H1 (cell line): ENCODE measurements around the gene DDX42. TPM values are rescaled to one million over a fixed set of nuclear protein-coding genes. Genes with fewer than 3 reads are reported as not detected.

Experiments
- CTCF ChIA-PET: fragments of 300-600 bp; sonication (Branson Sonifier 250); formaldehyde crosslinking; loops from one replicate; lab custom pipeline; 2021; ENCODE audit not compliant: partially characterized antibody; lab: Charles Lee
- POLR2A ChIA-PET: fragments of 300-600 bp; sonication (Branson Sonifier 250); formaldehyde crosslinking; loops from one replicate; lab custom pipeline; 2021; ENCODE audit warnings: inconsistent platforms; ENCODE audit not compliant: partially characterized antibody; lab: Charles Lee
- DNase-seq, 2 experiments: peaks; one replicate each; pipeline versions ENCODE4 v3.0.0 to v3.0.0-alpha.2; 2010 to 2022; ENCODE audit warnings: low spot score in 2 of 2, low read depth in 1 of 2, mixed read lengths in 1 of 2
- FAIRE-seq: peaks from 2 replicates; lab custom pipeline; 2011; peaks lifted over from hg19 to GRCh38; lab: Jason Lieb, UNC
- H2AFZ ChIP-seq: 2 replicates; pipeline ENCODE4 v1.8.1; 2012; ENCODE audit warnings: low read length, inconsistent platforms
- H2AK5ac ChIP-seq: 2 replicates; pipeline ENCODE4 v1.6.1; 2013; ENCODE audit warnings: low read depth, low read length
- H2BK120ac ChIP-seq: replicated peaks from 2 replicates; pipeline ENCODE3; 2013; ENCODE audit warnings: low read depth, low read length, inconsistent platforms
- H2BK12ac ChIP-seq: 2 replicates; pipeline ENCODE4 v1.6.1; 2013; ENCODE audit warnings: low read depth, low read length
- H2BK15ac ChIP-seq: 2 replicates; pipeline ENCODE4 v1.6.1; 2013; ENCODE audit warnings: low read length
- H2BK20ac ChIP-seq: 2 replicates; pipeline ENCODE4 v1.6.1; 2013; ENCODE audit warnings: low read length
- H2BK5ac ChIP-seq: 2 replicates; pipeline ENCODE4 v1.6.1; 2013; ENCODE audit warnings: low read depth, low read length
- H3K14ac ChIP-seq: 2 replicates; pipeline ENCODE4 v1.6.1; 2013; ENCODE audit warnings: inconsistent platforms; ENCODE audit not compliant: insufficient read length
- H3K18ac ChIP-seq: 2 replicates; pipeline ENCODE4 v1.6.1; 2013; ENCODE audit warnings: low read length; ENCODE audit errors: extremely low read depth
- H3K23ac ChIP-seq: 2 replicates; pipeline ENCODE4 v1.6.1; 2013; ENCODE audit warnings: inconsistent platforms; ENCODE audit not compliant: insufficient read length
- H3K23me2 ChIP-seq: 2 replicates; pipeline ENCODE4 v1.6.1; 2013; ENCODE audit warnings: low read depth, low read length
- H3K27ac ChIP-seq: 2 replicates; pipeline ENCODE4 v1.6.1; 2011; ENCODE audit warnings: low read depth, low read length, inconsistent platforms
- H3K27me3 ChIP-seq, 4 experiments: replicated peaks in 1 of 4; 1 replicate in 1 of 4; 2 replicates in 3 of 4; pipeline versions ENCODE4 v1.6.1 to v1.8.1; 2011 to 2013; ENCODE audit warnings: low read length in 3 of 4, mild to moderate bottlenecking in 3 of 4, inconsistent platforms in 2 of 4, mixed read lengths in 2 of 4, moderate library complexity in 1 of 4; ENCODE audit not compliant: control insufficient read depth in 3 of 4, insufficient read depth in 3 of 4; ENCODE audit errors: extremely low read depth in 1 of 4
- H3K36me3 ChIP-seq, 4 experiments: 2 replicates each; pipeline versions ENCODE4 v1.6.1 to v1.8.1; 2011 to 2013; ENCODE audit warnings: mild to moderate bottlenecking in 4 of 4, low read length in 3 of 4, moderate library complexity in 2 of 4, control low read depth in 1 of 4, inconsistent platforms in 1 of 4; ENCODE audit not compliant: insufficient read depth in 4 of 4, control insufficient read depth in 2 of 4
- H3K4ac ChIP-seq: replicated peaks from 2 replicates; pipeline ENCODE3; 2013; ENCODE audit warnings: low read length, low read depth, mixed read lengths, inconsistent platforms; ENCODE audit not compliant: insufficient read length
- H3K4me1 ChIP-seq, 4 experiments: replicated peaks in 1 of 4; 1 replicate in 1 of 4; 2 replicates in 3 of 4; pipeline versions ENCODE4 v1.6.1 to v1.8.1; 2011 to 2013; ENCODE audit warnings: low read length in 3 of 4, inconsistent platforms in 2 of 4, mixed read lengths in 1 of 4; ENCODE audit not compliant: insufficient read depth in 4 of 4, control insufficient read depth in 3 of 4
- H3K4me2 ChIP-seq, 2 experiments: 2 replicates each; pipeline versions ENCODE4 v1.6.1 to v1.8.1; 2011 to 2013; ENCODE audit warnings: low read depth in 2 of 2, low read length in 2 of 2, control low read depth in 1 of 2, inconsistent platforms in 1 of 2, mild to moderate bottlenecking in 1 of 2; ENCODE audit not compliant: insufficient read depth in 1 of 2
- H3K4me3 ChIP-seq, 4 experiments: fragments of 200-600, 300-600 bp in 1 of 4; sonication (generic), shearing (Covaris generic), sonication (Bioruptor Twin) in 1 of 4; 2 replicates each; pipeline versions ENCODE4 v1.5.1 to v1.8.1; 2011 to 2016; ENCODE audit warnings: low read length in 4 of 4, low read depth in 3 of 4, control low read depth in 2 of 4, inconsistent platforms in 2 of 4, mild to moderate bottlenecking in 2 of 4, mixed read lengths in 1 of 4, moderate library complexity in 1 of 4; ENCODE audit not compliant: insufficient read depth in 2 of 4; ENCODE audit errors: extremely low read depth in 1 of 4
- H3K56ac ChIP-seq: replicated peaks from 2 replicates; pipeline ENCODE3; 2013; ENCODE audit warnings: low read depth, mild to moderate bottlenecking, mixed read lengths, low read length, inconsistent platforms; ENCODE audit not compliant: insufficient read length
- H3K79me1 ChIP-seq: 2 replicates; pipeline ENCODE4 v1.6.1; 2013; ENCODE audit warnings: low read depth, low read length, control low read depth
- H3K79me2 ChIP-seq, 2 experiments: 2 replicates each; pipeline versions ENCODE4 v1.6.1 to v1.8.1; 2012 to 2013; ENCODE audit warnings: low read length in 2 of 2, mild to moderate bottlenecking in 2 of 2, inconsistent platforms in 1 of 2; ENCODE audit not compliant: insufficient read depth in 2 of 2, control insufficient read depth in 1 of 2
- H3K9ac ChIP-seq, 4 experiments: replicated peaks in 1 of 4; 1 replicate in 1 of 4; 2 replicates in 3 of 4; pipeline versions ENCODE4 v1.6.1 to v1.8.1; 2011 to 2013; ENCODE audit warnings: low read depth in 3 of 4, low read length in 3 of 4, control low read depth in 2 of 4, mild to moderate bottlenecking in 2 of 4, moderate library complexity in 2 of 4, inconsistent platforms in 1 of 4; ENCODE audit errors: extremely low read depth in 1 of 4
- H3K9me3 ChIP-seq, 2 experiments: 2 replicates each; pipeline versions ENCODE4 v1.6.1 to v1.8.1; 2012 to 2013; ENCODE audit warnings: mild to moderate bottlenecking in 2 of 2, moderate library complexity in 2 of 2, control low read depth in 1 of 2, inconsistent platforms in 1 of 2, low read depth in 1 of 2, low read length in 1 of 2, mixed read lengths in 1 of 2; ENCODE audit not compliant: insufficient read depth in 2 of 2
- H4K20me1 ChIP-seq, 2 experiments: replicated peaks in 1 of 2; 2 replicates each; pipeline versions ENCODE3 to v1.8.1; 2011 to 2013; ENCODE audit warnings: inconsistent platforms in 2 of 2, low read length in 2 of 2, mild to moderate bottlenecking in 1 of 2; ENCODE audit not compliant: insufficient read depth in 2 of 2, control insufficient read depth in 1 of 2
- H4K5ac ChIP-seq: 2 replicates; pipeline ENCODE4 v1.6.1; 2013; ENCODE audit warnings: low read length, low read depth, mixed read lengths, inconsistent platforms; ENCODE audit not compliant: insufficient read length
- H4K8ac ChIP-seq: 2 replicates; pipeline ENCODE4 v1.8.0; 2013; ENCODE audit warnings: mild to moderate bottlenecking, moderate library complexity, low read length, inconsistent platforms; ENCODE audit not compliant: insufficient read depth; ENCODE audit errors: extremely low read depth
- H4K91ac ChIP-seq: replicated peaks from 2 replicates; pipeline ENCODE3; 2013; ENCODE audit warnings: low read length, mixed read lengths, inconsistent platforms; ENCODE audit not compliant: insufficient read length
- CBX5 ChIP-seq: fragments of 300-800, 300-1000 bp; sonication (generic); IDR thresholded peaks from 2 replicates; pipeline ENCODE4 v1.7.1; 2016; ENCODE audit warnings: antibody characterized with exemption, low read length, low read depth
- CREB1 ChIP-seq: IDR thresholded peaks from 2 replicates; pipeline ENCODE4 v1.6.1; 2012; ENCODE audit warnings: inconsistent platforms
- GABPA ChIP-seq: IDR thresholded peaks from 2 replicates; pipeline ENCODE4 v1.6.1; 2011; ENCODE audit warnings: mild to moderate bottlenecking, low read length, moderate library complexity, borderline replicate concordance; ENCODE audit not compliant: insufficient read depth
- MAFK ChIP-seq: IDR thresholded peaks from 2 replicates; pipeline ENCODE4 v1.6.1; 2012; ENCODE audit warnings: low read depth, mild to moderate bottlenecking, improper control_type of control experiment, low read length
- RFX5 ChIP-seq: IDR thresholded peaks from 2 replicates; pipeline ENCODE4 v1.6.1; 2011; ENCODE audit warnings: low read depth, low read length, improper control_type of control experiment, borderline replicate concordance
- SIN3A ChIP-seq, 2 experiments: IDR thresholded peaks in 1 of 2; conservative IDR thresholded peaks in 1 of 2; 2 replicates each; pipeline ENCODE4 v1.6.1; 2011 to 2012; ENCODE audit warnings: low read length in 2 of 2, improper control_type of control experiment in 1 of 2, low read depth in 1 of 2, mild to moderate bottlenecking in 1 of 2
- SP4 ChIP-seq: IDR thresholded peaks from 2 replicates; pipeline ENCODE4 v1.6.1; 2012; ENCODE audit warnings: low read length, inconsistent platforms
- WGBS, 2 experiments: shearing (Covaris generic) in 1 of 2; methylation state at CpG; one replicate each; pipeline versions ENCODE4 v1.1.6 to v1.1.7; 2013 to 2015; ENCODE audit warnings: low lambda C conversion rate in 2 of 2, mixed read lengths in 2 of 2, inconsistent platforms in 1 of 2, low coverage in 1 of 2, missing lambda C conversion rate in 1 of 2; ENCODE audit not compliant: insufficient replicate concordance in 2 of 2, insufficient coverage in 1 of 2, insufficient read length in 1 of 2; ENCODE audit errors: extremely low coverage in 1 of 2, missing lambda C conversion rate in 1 of 2; 5-methylcytosine and 5-hydroxymethylcytosine counted together
- polyA plus RNA-seq, 7 experiments: library from polyadenylated mRNA; depleted of rRNA in 3 of 7; stranded (reverse) in 5 of 7; unstranded in 2 of 7; fragments of >200 nt in 5 of 7; fragments of 200-250 nt in 2 of 7; gene quantifications; 1 replicate in 5 of 7; 2 replicates in 1 of 7; 4 replicates in 1 of 7; pipeline versions ENCODE4 v1.2.1 to v1.2.3, GENCODE V29; 2011 to 2013; ENCODE audit warnings: missing spikeins in 2 of 7, mixed read lengths in 2 of 7
- total RNA-seq: library from RNA; stranded (reverse); fragmentation: NEBNext Ultra II Directional; extraction: Animal tissue kit (Norgen Biotek cat#: 25700); gene quantifications from 2 replicates; pipeline ENCODE4 v1.2.1, GENCODE V29; 2021

DDX42 gene
- total and polyA plus RNA-seq, 2 of the 8 experiments (the other 6 are each of a cell fraction or from before 2014, with no cell fraction given) = 40.6 to 114 TPM

GRCh38 chr17:63798572-63799106, 24.7 kb downstream of the DDX42 start:
- H4K5ac ChIP-seq = no peak overlapping the region
- H2BK120ac ChIP-seq = no peak overlapping the region
- DNase-seq = peak in 1 of 2 experiments; percentile 23
- 92% methylated on average over 3 of the region's 3 CpGs; no CpG with 5 or more reads in 1 of the 2 experiments for WGBS, 2 experiments
- H3K23me2 ChIP-seq = no peaks in the 10 kb centered on the region
- no peaks in the 10 kb centered on the region for H3K4me1 ChIP-seq
- no peak overlapping the region for H4K8ac ChIP-seq
- no peak overlapping the region for H2AFZ ChIP-seq
- no peak overlapping the region for H2BK12ac ChIP-seq
- no peaks in the 10 kb centered on the region for H3K9me3 ChIP-seq
- no peak overlapping the region for H2BK15ac ChIP-seq
- H2BK20ac ChIP-seq = no peak overlapping the region
- no peak overlapping the region for H3K9ac ChIP-seq
- H3K14ac ChIP-seq = no peak overlapping the region
- no peak overlapping the region for H3K56ac ChIP-seq
- POLR2A ChIA-PET = interaction anchor here (0.6 to 5.9 kb wide), 10 partner anchors 11 to 83 kb away, joined by 3 to 34 read pairs (median 4); partner anchors contain the start of genes CCDC47, DDX42 and GH2
- H3K79me2 ChIP-seq = peaks cover 0 to 6% of the 10 kb centered on the region in 2 experiments; a peak in 2 of 4 replicates
- H4K20me1 ChIP-seq = peaks cover 2% of the 10 kb centered on the region in 2 experiments
- no peaks in the 10 kb centered on the region for H3K27me3 ChIP-seq
- H3K4ac ChIP-seq = no peak overlapping the region
- no peak overlapping the region for H2AK5ac ChIP-seq
- H3K4me3 ChIP-seq = no peak overlapping the region
- no peak for TF ChIP-seq RFX5
- TF ChIP-seq SIN3A (conservative IDR thresholded peaks at IDR 0.05 in 1 of 2, IDR thresholded peaks at IDR 0.05 in 1 of 2; ENCODE audit: low read depth in 1 of 2, low read length in 2 of 2) = no peak
- no peak for TF ChIP-seq MAFK
- no peak for TF ChIP-seq SP4
- no peak for TF ChIP-seq CBX5
- no peak for TF ChIP-seq CREB1
- no peak for TF ChIP-seq GABPA
- no peaks in the 10 kb centered on the region for H3K79me1 ChIP-seq
- H3K23ac ChIP-seq = no peak overlapping the region
- CTCF ChIA-PET = interaction anchor here (1.0 to 2.0 kb wide), 5 partner anchors 9 to 36 kb away, joined by 3 to 4 read pairs (median 3); no protein-coding TSS in a partner anchor
- no peak overlapping the region for H2BK5ac ChIP-seq
- no peak overlapping the region for H3K27ac ChIP-seq
- H3K36me3 ChIP-seq = peaks cover 43 to 98% (median 76%) of the 10 kb centered on the region in 4 experiments
- no peak overlapping the region for H4K91ac ChIP-seq
- no peak overlapping the region for H3K18ac ChIP-seq
- no peak overlapping the region for H3K4me2 ChIP-seq
- no peak for FAIRE-seq
